ENCODE measurements around the gene PKIG. TPM values are rescaled to one million over a fixed set of nuclear protein-coding genes. Genes with fewer than 3 reads are reported as not detected.

PKIG gene
- total RNA-seq, 2 donors from 2014 or later: 30.9 to 44.7 TPM

DNA sequence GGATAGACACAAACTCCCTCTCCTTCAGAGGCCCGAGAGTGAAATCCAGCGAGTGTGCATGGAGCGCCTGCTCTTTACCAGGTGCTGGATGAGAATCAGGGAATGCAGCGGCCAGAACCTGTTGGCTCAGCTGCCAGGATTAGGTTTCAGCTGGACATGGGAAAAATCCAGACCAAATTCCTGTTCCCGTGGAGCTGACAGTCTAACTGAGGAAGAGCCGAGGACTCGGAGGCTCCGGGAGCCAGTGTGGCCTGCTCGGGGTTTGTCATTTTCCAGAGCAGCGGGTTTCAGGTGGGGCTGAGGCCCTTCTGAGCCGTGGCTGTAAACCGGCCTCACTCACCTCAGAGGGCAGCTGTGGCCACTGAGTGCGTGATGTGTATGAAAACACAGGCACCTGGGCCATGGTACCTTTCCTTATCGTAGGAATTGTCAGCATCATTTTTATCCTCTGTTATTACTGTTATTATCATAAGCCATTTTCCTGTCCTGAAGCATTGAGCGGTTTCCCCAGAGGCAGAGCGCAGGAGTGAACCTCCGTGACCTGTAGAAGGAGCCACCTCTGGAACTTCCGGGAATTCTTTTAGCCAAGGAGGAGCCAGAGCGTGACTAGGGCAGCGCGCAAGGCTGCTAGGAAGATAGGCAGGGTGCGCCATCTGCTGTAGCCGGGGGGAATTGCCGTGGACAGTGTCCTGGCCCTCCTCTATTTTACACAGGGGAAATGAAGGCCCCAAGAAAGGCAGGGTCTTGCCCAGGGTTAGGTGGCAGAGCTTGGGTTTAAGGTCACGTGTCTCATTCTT is 27.3 kb downstream of the PKIG start:
- DNase-seq (peak; percentile 88 to 93), ATAC-seq (peak; percentile 88)
- intact Hi-C loops (cut with DNase I, micrococcal nuclease): loop anchor here (2.0 to 10.0 kb wide), 5 partner anchors 75 to 395 kb away; partner anchors contain the start of genes FITM2 (in 1 of the 2) and OSER1 (in 1 of the 2)

DNA sequence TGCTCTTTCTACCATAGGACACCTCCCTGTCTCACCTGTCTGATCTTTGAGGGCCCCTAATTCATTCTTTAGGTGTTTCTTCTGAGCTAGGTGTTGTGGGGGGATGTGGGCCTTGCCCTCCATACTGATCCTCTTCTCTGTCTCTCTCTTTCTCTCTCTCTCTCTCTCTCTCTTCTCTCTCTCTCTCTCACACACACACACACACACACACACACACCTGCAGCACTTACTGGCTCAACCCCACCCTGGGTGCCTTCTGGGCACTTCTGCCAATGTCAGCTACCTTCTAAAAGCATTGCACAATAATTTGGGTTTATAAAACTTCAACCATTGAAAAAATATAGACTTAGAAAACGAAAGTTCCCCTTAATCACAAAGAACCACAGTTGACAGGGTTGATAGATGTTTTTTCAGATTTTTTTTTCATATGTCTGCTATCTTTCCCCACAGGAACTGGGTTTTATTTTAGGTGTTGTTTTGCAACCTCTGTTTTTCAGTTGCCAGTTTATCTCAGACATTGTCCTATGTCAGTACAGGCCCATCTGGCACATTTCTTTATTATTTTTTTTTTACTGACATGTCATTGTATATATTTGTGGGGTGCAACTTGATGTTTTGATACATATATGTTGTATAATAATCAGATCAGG is 28.1 kb downstream of the PKIG start:
- ATAC-seq: no peak
- intact Hi-C loops (cut with DNase I, micrococcal nuclease): loop anchor here in 1 of 2 donors (10.0 kb wide), 1 partner anchor 226 kb away; no protein-coding TSS in a partner anchor
- DNase-seq: no peak

DNA sequence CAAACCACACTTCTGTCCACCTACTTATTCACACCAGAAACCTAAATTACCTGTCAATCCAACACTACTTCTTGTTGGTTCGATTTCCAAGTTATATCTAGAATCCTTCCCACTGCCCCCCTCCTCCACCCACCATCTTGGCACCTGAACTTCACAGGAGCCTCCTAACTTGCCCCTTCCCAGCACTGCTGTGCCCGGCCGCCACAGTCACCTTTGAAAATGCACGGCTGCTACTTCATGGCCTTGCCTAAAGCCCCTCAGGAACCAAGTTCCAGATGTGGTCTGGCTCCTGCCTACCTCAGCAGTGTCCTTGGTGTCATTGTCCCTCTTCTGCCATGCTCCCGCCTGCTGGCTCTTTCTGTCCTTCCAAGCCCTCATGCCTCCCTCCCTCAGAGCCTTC is 31.2 kb downstream of the PKIG start:
- intact Hi-C loops (cut with DNase I, micrococcal nuclease): loop anchor here in 1 of 2 donors (10.0 kb wide), 1 partner anchor 229 kb away; no protein-coding TSS in a partner anchor

DNA sequence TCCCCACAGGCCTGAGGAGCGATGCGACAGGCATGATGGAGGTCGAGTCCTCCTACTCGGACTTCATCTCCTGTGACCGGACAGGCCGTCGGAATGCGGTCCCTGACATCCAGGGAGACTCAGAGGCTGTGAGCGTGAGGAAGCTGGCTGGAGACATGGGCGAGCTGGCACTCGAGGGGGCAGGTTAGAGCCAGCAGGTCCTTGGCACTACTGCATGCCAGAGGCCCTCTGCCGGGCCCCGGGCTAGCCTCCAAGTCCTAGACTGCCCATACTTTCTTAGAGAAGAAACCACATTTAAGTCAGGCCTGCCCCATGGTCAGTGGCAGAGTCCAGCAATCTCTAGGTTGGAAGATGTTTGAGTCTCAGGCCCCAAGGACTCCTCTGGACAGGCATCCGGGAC is 32.1 kb downstream of the PKIG start:
- ATAC-seq: no peak
- intact Hi-C loops (cut with DNase I, micrococcal nuclease): loop anchor here in 1 of 2 donors (10.0 kb wide), 1 partner anchor 230 kb away; no protein-coding TSS in a partner anchor
- DNase-seq: no peak

More for the DNA sequence above, 31.2 kb downstream of the PKIG start:
- ATAC-seq (no peak), DNase-seq (no peak)

DNA sequence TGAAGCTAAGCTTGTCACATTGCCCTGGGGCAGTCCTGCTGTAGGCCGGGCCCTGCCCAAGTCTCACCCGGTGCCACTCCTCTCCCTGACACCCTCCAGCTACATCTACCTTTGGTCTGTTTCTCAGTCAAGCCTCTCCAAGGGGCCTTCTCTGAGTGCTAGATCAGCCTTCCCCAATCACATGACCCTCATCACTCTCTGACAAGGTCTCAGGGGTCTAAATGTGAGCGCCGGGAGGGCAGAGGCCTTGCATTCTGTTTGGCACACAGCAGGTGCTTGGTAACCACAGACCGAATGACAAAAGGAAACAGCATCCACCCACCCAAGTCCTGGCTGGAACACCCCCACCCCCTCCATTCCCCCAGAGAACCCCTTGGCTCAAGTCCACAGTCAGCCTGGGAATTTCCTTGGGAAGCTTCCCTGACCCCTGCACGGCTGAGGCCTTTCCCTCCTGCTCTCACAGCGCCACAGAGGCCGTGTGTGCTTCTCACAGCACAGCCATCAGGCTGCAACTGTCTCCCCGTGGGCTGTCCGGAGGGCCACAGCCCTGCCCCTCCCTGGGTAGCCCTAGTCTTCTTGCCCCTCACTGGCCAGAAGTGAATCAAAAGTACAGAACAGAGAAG is 32.9 kb downstream of the PKIG start:
- ATAC-seq (no peak), DNase-seq (no peak)
- intact Hi-C loops (cut with DNase I, micrococcal nuclease): loop anchor here in 1 of 2 donors (10.0 kb wide), 1 partner anchor 230 kb away; no protein-coding TSS in a partner anchor

DNA sequence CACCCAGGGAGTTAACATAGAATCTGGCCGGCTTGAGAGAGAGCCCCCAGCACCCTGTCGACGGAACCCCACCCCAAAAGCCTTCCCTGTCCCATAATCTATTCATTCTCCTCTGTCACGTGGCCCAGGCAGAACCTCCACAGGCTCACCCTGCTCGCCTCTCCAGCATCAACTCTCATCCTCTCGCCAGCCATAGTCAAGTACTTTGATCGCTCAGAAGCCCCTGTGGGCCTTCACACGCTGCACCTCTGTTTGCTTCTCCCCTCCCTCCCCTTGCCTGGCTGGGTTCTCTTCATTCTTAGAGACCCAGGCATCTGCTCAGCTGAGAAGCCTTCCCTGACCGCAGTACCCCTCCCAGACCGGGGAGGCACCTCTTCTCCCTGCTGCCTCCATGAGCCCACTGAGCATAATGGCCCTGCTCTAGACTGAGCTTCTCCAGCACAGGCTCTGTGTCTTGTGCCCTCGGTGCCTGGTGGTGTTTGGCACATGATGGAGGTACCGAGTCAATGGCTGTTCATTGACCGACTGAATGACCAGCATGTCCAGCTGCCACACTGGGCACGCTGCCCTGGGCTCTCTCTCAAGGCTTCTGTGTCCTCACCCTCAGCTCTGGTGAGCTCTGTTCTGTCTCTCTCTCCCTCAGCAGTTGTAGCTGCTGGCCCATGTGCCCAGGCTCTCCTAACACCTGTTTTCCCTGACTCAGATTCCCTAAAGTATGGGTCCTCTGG is 33.7 kb downstream of the PKIG start:
- intact Hi-C loops (cut with DNase I, micrococcal nuclease): loop anchor here in 1 of 2 donors (10.0 kb wide), 1 partner anchor 231 kb away; no protein-coding TSS in a partner anchor
- ATAC-seq (no peak), DNase-seq (no peak)

DNA sequence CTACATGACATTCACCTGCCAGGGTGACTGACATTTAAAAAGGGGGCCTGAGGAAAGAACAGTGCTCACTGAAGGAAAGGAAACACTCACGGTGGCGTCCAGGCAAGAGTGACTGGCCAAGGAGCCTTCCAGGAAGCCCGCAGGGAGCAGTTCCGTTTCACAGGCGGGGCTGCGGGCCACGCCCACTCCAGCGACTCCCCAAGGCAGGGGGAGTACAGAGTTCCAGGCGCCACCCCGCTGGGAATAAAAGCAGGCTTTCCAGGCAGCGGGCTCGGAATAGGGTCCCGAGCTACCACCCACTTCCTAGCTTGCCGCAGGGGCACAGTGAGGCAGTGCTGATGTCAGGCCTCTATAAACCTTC is 34.2 kb downstream of the PKIG start:
- DNase-seq: peak; percentile 51
- peak; percentile 74 for ATAC-seq
- intact Hi-C loops (cut with DNase I, micrococcal nuclease): loop anchor here in 1 of 2 donors (10.0 kb wide), 1 partner anchor 232 kb away; no protein-coding TSS in a partner anchor

- intact Hi-C loops (cut with DNase I, micrococcal nuclease): loop anchor here in 1 of 2 donors (10.0 kb wide), 1 partner anchor 234 kb away; no protein-coding TSS in a partner anchor
- DNase-seq (peak in 1 of 2 donors; percentile 64), ATAC-seq (peak; percentile 70)
Measured at GRCh38 chr20:44618318-44618731, 35.9 kb downstream of the PKIG start.

DNA sequence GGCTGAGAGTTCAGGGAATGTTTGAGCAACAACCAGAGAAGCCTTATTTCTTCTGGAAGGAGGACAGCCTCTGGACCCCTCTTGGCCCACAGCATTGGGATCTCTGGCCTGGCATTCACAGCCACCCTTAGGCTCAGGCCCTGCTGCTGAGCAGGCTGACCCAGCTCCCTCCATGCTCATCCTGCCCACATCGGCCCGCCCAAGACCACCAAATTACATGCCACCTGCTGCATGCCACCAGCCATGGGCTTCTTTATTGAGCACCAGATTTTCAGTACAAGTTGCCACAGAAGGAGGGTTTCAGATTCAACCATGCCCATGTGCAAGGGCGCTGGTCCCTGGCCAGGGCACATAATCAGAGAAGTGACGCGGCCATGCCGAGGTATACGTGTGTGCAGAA is 36.9 kb downstream of the PKIG start:
- ATAC-seq (no peak), DNase-seq (no peak)
- intact Hi-C loops (cut with DNase I, micrococcal nuclease): loop anchor here in 1 of 2 donors (10.0 kb wide), 1 partner anchor 234 kb away; no protein-coding TSS in a partner anchor

- ATAC-seq: no peak
- intact Hi-C loops (cut with DNase I, micrococcal nuclease): no loop called here
- DNase-seq: no peak
Measured at GRCh38 chr20:44620030-44620429, 37.7 kb downstream of the PKIG start.

- DNase-seq (no peak), ATAC-seq (no peak)
- intact Hi-C loops (cut with DNase I, micrococcal nuclease): no loop called here
Measured at GRCh38 chr20:44621325-44621724, 38.9 kb downstream of the PKIG start.

DNA sequence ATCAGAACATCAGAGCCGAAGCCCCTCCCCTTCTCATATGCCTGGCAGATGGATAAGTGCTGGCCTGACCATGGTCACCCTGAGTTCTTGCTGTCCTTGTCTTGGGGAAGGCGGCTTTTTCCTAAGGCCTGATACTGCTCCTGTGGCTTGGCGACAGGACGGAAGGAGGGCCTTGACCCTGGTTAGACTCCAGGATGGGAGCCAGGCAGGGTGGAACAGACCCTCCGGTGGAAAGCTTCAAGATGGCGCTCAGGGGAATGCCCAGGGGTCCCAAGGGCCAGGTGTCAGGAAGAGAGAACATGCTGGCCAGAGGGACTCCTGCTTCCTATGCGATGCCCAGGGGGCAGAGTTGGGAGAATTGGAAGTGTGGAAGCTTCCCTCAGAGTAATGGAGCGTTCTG is 39.6 kb downstream of the PKIG start:
- DNase-seq (no peak), ATAC-seq (no peak)
- intact Hi-C loops (cut with DNase I, micrococcal nuclease): no loop called here

DNA sequence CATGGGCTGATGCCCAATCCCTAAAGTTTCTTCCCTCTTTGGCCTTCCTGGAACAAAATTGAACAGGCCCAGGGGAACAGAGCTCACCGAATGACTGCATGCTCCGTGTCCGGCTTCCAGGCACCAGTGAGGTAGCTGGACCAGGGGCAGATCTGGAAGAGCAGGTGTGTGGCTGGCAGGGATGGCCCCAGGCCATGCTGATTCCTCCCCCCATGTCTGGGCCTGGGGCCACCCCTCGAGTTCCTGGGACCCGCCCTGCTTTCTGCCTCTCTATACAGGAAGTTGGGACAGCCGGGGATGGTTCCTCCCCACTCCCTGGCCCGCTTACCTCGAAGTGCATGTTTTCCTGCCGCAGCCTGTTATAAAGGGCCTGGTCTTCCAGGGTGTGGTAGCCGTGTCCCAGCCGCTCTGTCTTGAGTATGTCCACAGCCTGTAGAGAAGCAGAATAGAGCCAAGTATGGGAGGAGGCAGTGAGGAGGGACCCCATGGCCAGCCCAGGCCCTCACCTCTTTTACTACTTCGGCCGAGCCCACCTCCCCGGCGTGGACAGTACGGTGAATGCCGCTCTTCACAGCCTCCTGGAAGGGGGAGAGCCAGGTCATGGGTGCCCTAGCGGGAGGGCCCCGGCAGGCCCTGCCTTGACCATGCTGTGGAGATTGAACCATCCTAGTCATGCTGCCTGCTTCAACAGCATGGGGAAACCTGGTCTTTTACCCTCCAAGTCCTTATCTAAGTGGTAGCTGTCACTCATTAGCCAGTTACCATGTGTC is 40.3 kb downstream of the PKIG start:
- intact Hi-C loops (cut with DNase I, micrococcal nuclease): no loop called here
- ATAC-seq: no peak
- DNase-seq: no peak

GRCh38 chr20:44624152-44624551 is 41.8 kb downstream of the PKIG start:
- intact Hi-C loops (cut with DNase I, micrococcal nuclease): no loop called here
- ATAC-seq (no peak), DNase-seq (no peak)

DNA sequence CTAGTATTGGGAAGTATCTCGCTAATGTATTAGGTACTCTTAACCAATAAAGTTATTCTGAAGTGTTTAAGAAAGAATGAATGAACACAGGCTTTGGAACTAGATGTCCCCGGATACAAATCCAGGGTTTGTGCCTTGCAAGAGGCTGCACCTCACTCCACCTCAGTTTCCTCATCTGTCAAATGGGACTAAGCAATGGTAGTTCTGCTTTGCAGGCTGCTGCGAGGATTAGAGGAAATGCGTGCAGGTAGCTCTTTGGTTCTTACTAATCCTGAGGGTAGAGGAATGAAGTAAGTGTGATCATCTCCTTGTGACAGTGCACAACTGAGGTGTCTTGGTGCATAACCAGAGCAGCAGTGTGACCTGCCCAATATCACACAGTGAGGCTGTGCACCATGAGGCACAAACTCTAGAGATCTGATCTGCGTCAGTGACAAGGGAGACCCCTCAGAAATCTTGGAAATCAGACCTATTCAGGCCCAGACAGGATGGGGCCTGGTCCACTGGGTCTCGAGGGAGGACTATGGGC is 42.4 kb downstream of the PKIG start:
- DNase-seq (no peak), ATAC-seq (no peak)
- intact Hi-C loops (cut with DNase I, micrococcal nuclease): no loop called here

GRCh38 chr20:44625361-44625760 is 43.0 kb downstream of the PKIG start:
- no peak for DNase-seq
- ATAC-seq: no peak
- intact Hi-C loops (cut with DNase I, micrococcal nuclease): no loop called here

GRCh38 chr20:44626278-44626677 is 43.9 kb downstream of the PKIG start:
- DNase-seq (no peak), ATAC-seq (no peak)
- intact Hi-C loops (cut with DNase I, micrococcal nuclease): no loop called here
